A549 (cell line): ENCODE measurements around the gene PRKD1. TPM values are rescaled to one million over a fixed set of nuclear protein-coding genes. Genes with fewer than 3 reads are reported as not detected.

Experiments
- ATAC-seq, 2 experiments: fragments of 200-7000 bp in 1 of 2; fragments of >200 bp in 1 of 2; cut with Nextera tagmentation in 1 of 2; cut with Tn5 transposase in 1 of 2; 3 replicates each; pipeline versions ENCODE4 v1.8.0 to v1.9.1; 2018 to 2020; ENCODE audit warnings: mild to moderate bottlenecking in 1 of 2, moderate library complexity in 1 of 2
- CTCF ChIA-PET: fragments of 300-600 bp; sonication (Branson Sonifier 250); formaldehyde crosslinking; extraction: SDS; loops from one replicate; lab custom pipeline; 2021; ENCODE audit warnings: antibody characterized with exemption, inconsistent platforms; lab: Yijun Ruan, JAX
- POLR2A ChIA-PET: fragments of 350-600 bp; formaldehyde crosslinking; extraction: SDS; loops from one replicate; lab custom pipeline; 2021; ENCODE audit warnings: antibody characterized with exemption, inconsistent platforms; lab: Yijun Ruan, JAX
- DNase-seq, 2 experiments: peaks; one replicate each; pipeline versions ENCODE4 v3.0.0 to v3.0.0-alpha.2; 2011 to 2016; ENCODE audit warnings: low read depth in 1 of 2, low spot score in 1 of 2
- FAIRE-seq: peaks from 2 replicates; lab custom pipeline; 2011; peaks lifted over from hg19 to GRCh38; lab: Jason Lieb, UNC
- H3K27ac ChIP-seq, 2 experiments: fragments of >200 bp; sonication (Bioruptor Twin); formaldehyde crosslinking; 3 replicates each; pipeline ENCODE4 v1.5.1; 2016 to 2017
- H3K4me1 ChIP-seq: fragments of >200 bp; sonication (Bioruptor Twin); formaldehyde crosslinking; 3 replicates; pipeline ENCODE4 v1.6.1; 2016
- H3K4me2 ChIP-seq: fragments of >200 bp; sonication (Bioruptor Twin); formaldehyde crosslinking; 3 replicates; pipeline ENCODE4 v1.6.1; 2016
- H3K4me3 ChIP-seq: fragments of >200 bp; sonication (Bioruptor Twin); formaldehyde crosslinking; 3 replicates; pipeline ENCODE4 v1.5.1; 2016
- H3K9me3 ChIP-seq: fragments of >200 bp; sonication (Bioruptor Twin); formaldehyde crosslinking; 3 replicates; pipeline ENCODE4 v1.6.1; 2016
- CBX2 ChIP-seq: fragments of 200-600 bp; sonication (generic); IDR thresholded peaks from 2 replicates; pipeline ENCODE4 v1.6.1; 2016; ENCODE audit warnings: low read depth, mild to moderate bottlenecking, borderline replicate concordance
- CBX8 ChIP-seq: fragments of 200-600 bp; sonication (generic); IDR thresholded peaks from 2 replicates; pipeline ENCODE4 v1.6.1; 2016
- CEBPB ChIP-seq, 2 experiments: fragments of >200 bp in 1 of 2; sonication (Bioruptor Twin) in 1 of 2; formaldehyde crosslinking in 1 of 2; IDR thresholded peaks; 2 replicates each; pipeline ENCODE4 v1.6.1; 2012 to 2016
- CHD2 ChIP-seq: fragments of 150-350 bp; IDR thresholded peaks from 2 replicates; pipeline ENCODE4 v1.6.1; 2014; ENCODE audit warnings: low read length; ENCODE audit not compliant: partially characterized antibody
- EHMT2 ChIP-seq: fragments of 200-600 bp; sonication (generic); IDR thresholded peaks from 2 replicates; pipeline ENCODE4 v1.6.1; 2016; ENCODE audit warnings: antibody characterized with exemption, low read depth, mild to moderate bottlenecking, moderate library complexity
- FOSL2 ChIP-seq, 2 experiments: fragments of 450-650 bp in 1 of 2; fragments of >200 bp in 1 of 2; sonication (Bioruptor Twin) in 1 of 2; formaldehyde crosslinking; IDR thresholded peaks; 2 replicates each; pipeline versions ENCODE4 v1.5.0 to v1.6.1; 2016 to 2020; ENCODE audit warnings: mild to moderate bottlenecking in 1 of 2, moderate library complexity in 1 of 2
- FOXS1 ChIP-seq: fragments of 250-450 bp; sonication (Bioruptor Pico); IDR thresholded peaks from 2 replicates; pipeline ENCODE4 v1.5.0; 2020; ENCODE audit warnings: mild to moderate bottlenecking, moderate library complexity
- GATA3 ChIP-seq: IDR thresholded peaks from 2 replicates; pipeline ENCODE4 v1.6.1; 2012; ENCODE audit warnings: borderline replicate concordance
- HEYL ChIP-seq: fragments of 250-450 bp; sonication (Bioruptor Pico); IDR thresholded peaks from 2 replicates; pipeline ENCODE4 v1.8.0; 2021; ENCODE audit warnings: mild to moderate bottlenecking, moderate library complexity
- HOXA7 ChIP-seq: fragments of 250-450 bp; sonication (Bioruptor Pico); IDR thresholded peaks from 2 replicates; pipeline ENCODE4 v1.5.0; 2020; ENCODE audit warnings: mild to moderate bottlenecking, moderate library complexity
- HOXB13 ChIP-seq: fragments of 250-450 bp; sonication (Bioruptor Pico); IDR thresholded peaks from 2 replicates; pipeline ENCODE4 v1.5.0; 2020; ENCODE audit warnings: low read depth, mild to moderate bottlenecking, moderate library complexity
- HOXB5 ChIP-seq: fragments of 250-450 bp; sonication (Bioruptor Pico); IDR thresholded peaks from 2 replicates; pipeline ENCODE4 v1.5.0; 2020; ENCODE audit warnings: mild to moderate bottlenecking, moderate library complexity
- JUN ChIP-seq, 2 experiments: fragments of >200 bp; sonication (Bioruptor Twin); formaldehyde crosslinking; IDR thresholded peaks; 2 replicates in 1 of 2; 3 replicates in 1 of 2; pipeline ENCODE4 v1.6.1; 2016 to 2017
- JUNB ChIP-seq: fragments of >200 bp; sonication (Bioruptor Twin); formaldehyde crosslinking; IDR thresholded peaks from 2 replicates; pipeline ENCODE4 v1.6.1; 2016
- KDM5A ChIP-seq: fragments of 200-600 bp; sonication (generic); IDR thresholded peaks from 2 replicates; pipeline ENCODE4 v1.6.1; 2016; ENCODE audit warnings: antibody characterized with exemption, mild to moderate bottlenecking
- MAZ ChIP-seq: fragments of 150-350 bp; IDR thresholded peaks from 2 replicates; pipeline ENCODE4 v1.6.1; 2014; ENCODE audit warnings: antibody characterized with exemption, low read depth, low read length, borderline replicate concordance
- MYC ChIP-seq: IDR thresholded peaks from 2 replicates; pipeline ENCODE4 v1.6.1; 2012; ENCODE audit warnings: mild to moderate bottlenecking, inconsistent platforms, low read length, improper control_type of control experiment, borderline replicate concordance
- NFE2L2 ChIP-seq: fragments of 150-350 bp; conservative IDR thresholded peaks from 2 replicates; pipeline ENCODE4 v1.6.1; 2014; ENCODE audit warnings: low read length
- NR3C1 ChIP-seq: fragments of >200 bp; sonication (Bioruptor Twin); formaldehyde crosslinking; IDR thresholded peaks from 3 replicates; pipeline ENCODE4 v1.6.1; 2017
- POLR2A ChIP-seq: IDR thresholded peaks from 2 replicates; pipeline ENCODE4 v1.6.1; 2012; ENCODE audit warnings: mild to moderate bottlenecking, low read length
- POLR2AphosphoS2 ChIP-seq: conservative IDR thresholded peaks from 2 replicates; pipeline ENCODE4 v1.6.1; 2012; ENCODE audit warnings: low read length, improper control_type of control experiment, inconsistent platforms
- RARB ChIP-seq: fragments of 250-450 bp; sonication (Bioruptor Pico); IDR thresholded peaks from 2 replicates; pipeline ENCODE4 v1.8.0; 2021; ENCODE audit warnings: mild to moderate bottlenecking, moderate library complexity
- RFX5 ChIP-seq: fragments of 450-650 bp; IDR thresholded peaks from 2 replicates; pipeline ENCODE4 v1.7.1; 2014; ENCODE audit warnings: antibody characterized with exemption, mild to moderate bottlenecking, moderate library complexity
- SREBF2 ChIP-seq: fragments of 450-650 bp; IDR thresholded peaks from 2 replicates; pipeline ENCODE4 v1.6.1; 2014; ENCODE audit warnings: mild to moderate bottlenecking, moderate library complexity
- TFCP2L1 ChIP-seq: fragments of 250-450 bp; sonication (Bioruptor Pico); IDR thresholded peaks from 2 replicates; pipeline ENCODE4 v1.5.0; 2021; ENCODE audit warnings: mild to moderate bottlenecking
- ZC3H11A ChIP-seq: fragments of 450-650 bp; IDR thresholded peaks from 2 replicates; pipeline ENCODE4 v1.6.1; 2014; ENCODE audit warnings: antibody characterized with exemption, mild to moderate bottlenecking
- WGBS: methylation state at CpG from one replicate; pipeline ENCODE4 v1.1.6; 2017; ENCODE audit errors: missing lambda C conversion rate; 5-methylcytosine and 5-hydroxymethylcytosine counted together
- polyA plus RNA-seq, 4 experiments: library from polyadenylated mRNA; depleted of rRNA in 3 of 4; stranded (reverse); fragments of >200 nt; fragmentation: RNase III in 1 of 4; extraction: RNeasy Plus Mini Kit Qiagen cat#74134 plus additional on column Dnase treatment in 1 of 4; gene quantifications; 2 replicates in 3 of 4; 3 replicates in 1 of 4; pipeline ENCODE4 v1.2.3, GENCODE V29; 2011 to 2017
- TF ChIP-seq, protein P1 (sequence below): fragments of >200 bp; sonication (Bioruptor Twin); formaldehyde crosslinking; IDR thresholded peaks from 3 replicates; pipeline ENCODE4 v1.6.1; 2016
- TF ChIP-seq, protein P2 (sequence below): IDR thresholded peaks from 2 replicates; pipeline ENCODE4 v1.6.1; 2012; ENCODE audit warnings: low read depth, borderline replicate concordance

PRKD1 gene
- polyA plus RNA-seq, 2 of the 4 experiments (the other 2 are of a cell fraction): 3.0 to 7.8 TPM

DNA sequence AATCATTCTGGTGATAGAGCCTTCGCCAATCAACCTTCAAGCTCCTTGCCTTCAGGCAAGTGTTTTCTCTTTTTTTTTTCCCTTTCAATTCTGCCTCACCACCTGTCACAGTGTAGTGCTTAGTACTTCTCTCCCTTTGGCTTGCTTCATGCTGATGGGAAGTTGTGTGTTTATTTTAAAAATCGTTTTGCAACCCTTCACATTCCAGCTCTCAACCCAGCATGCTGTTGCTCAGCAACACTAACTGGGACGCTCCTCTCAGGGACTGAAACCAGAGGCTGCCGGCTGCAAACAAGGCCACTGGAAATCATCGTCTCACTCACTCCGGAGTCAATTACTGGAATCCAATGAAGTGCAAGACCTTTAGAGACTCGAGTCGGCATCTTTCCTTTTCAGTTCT is 342.7 kb downstream of the PRKD1 start:
- 10% methylated on average over 8 of the region's 8 CpGs for WGBS
- Histone ChIP-seq H3K9me3 (no peaks in the 10 kb centered on the region), H3K4me3 (no peak overlapping the region), H3K27ac (no peak overlapping the region), H3K4me1 (peaks cover 14% of the 10 kb centered on the region; the same call in 1 of the 3 replicates), H3K4me2 (peak overlapping the region; percentile 42)
- ChIA-PET POLR2A (no interaction called here), CTCF (no interaction called here)
- DNase-seq: peak in 1 of 2 experiments; percentile 38
- peak; percentile 65 to 71; a peak in 5 of 6 replicates for ATAC-seq
- peak in 1 of 2 experiments; percentile 24; a peak in 1 of 4 replicates for TF ChIP-seq CEBPB (IDR thresholded peaks at IDR 0.05)
- TF ChIP-seq FOXS1: no peak
- FAIRE-seq: no peak

DNA sequence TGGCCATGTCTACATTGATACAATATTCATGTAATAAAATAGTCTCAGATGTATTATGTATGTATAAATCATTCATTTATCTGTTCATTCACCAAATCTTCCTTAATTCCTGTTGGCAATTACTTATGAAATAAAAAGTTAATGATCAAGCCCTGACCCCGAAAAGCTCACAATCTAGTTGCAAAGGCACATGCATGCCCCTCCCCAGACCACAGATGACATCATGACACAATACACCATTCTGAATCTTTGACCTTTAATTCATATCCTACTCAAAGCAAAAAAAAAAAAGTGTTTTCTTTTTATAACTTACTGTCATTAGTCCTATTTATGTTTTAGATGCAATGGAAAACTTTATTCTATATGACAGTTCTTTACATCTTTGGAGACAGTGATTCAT is 346.9 kb downstream of the PRKD1 start:
- ChIA-PET CTCF (no interaction called here), POLR2A (no interaction called here)
- no peak for DNase-seq
- no peak for ATAC-seq
- 33% methylated on average over 1 of the region's 1 CpG for WGBS
- TF ChIP-seq, protein P1, sequence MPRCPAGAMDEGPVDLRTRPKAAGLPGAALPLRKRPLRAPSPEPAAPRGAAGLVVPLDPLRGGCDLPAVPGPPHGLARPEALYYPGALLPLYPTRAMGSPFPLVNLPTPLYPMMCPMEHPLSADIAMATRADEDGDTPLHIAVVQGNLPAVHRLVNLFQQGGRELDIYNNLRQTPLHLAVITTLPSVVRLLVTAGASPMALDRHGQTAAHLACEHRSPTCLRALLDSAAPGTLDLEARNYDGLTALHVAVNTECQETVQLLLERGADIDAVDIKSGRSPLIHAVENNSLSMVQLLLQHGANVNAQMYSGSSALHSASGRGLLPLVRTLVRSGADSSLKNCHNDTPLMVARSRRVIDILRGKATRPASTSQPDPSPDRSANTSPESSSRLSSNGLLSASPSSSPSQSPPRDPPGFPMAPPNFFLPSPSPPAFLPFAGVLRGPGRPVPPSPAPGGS: no peak
- TF ChIP-seq FOSL2 (IDR thresholded peaks at IDR 0.05) (no peak), FOSL2 (CRISPR knock-in tag; IDR thresholded peaks at IDR 0.05) (no peak), TFCP2L1 (CRISPR knock-in tag) (no peak), POLR2AphosphoS2 (no peak), FOXS1 (no peak), CBX2 (no peak), HEYL (CRISPR knock-in tag) (no peak), RFX5 (no peak), HOXB13 (no peak), CBX8 (no peak), JUN (IDR thresholded peaks at IDR 0.05) (no peak), POLR2A (no peak), SREBF2 (no peak), HOXA7 (CRISPR knock-in tag) (no peak), EHMT2 (no peak), MAZ (no peak), GATA3 (no peak), ZC3H11A (no peak), CEBPB (IDR thresholded peaks at IDR 0.05) (no peak)
- TF ChIP-seq, protein P2, sequence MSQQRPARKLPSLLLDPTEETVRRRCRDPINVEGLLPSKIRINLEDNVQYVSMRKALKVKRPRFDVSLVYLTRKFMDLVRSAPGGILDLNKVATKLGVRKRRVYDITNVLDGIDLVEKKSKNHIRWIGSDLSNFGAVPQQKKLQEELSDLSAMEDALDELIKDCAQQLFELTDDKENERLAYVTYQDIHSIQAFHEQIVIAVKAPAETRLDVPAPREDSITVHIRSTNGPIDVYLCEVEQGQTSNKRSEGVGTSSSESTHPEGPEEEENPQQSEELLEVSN: no peak
- Histone ChIP-seq H3K4me2 (no peak overlapping the region), H3K27ac (no peak overlapping the region), H3K4me3 (no peak overlapping the region), H3K4me1 (peaks cover 10% of the 10 kb centered on the region; the same call in 1 of the 3 replicates), H3K9me3 (no peaks in the 10 kb centered on the region)
- FAIRE-seq: no peak

DNA sequence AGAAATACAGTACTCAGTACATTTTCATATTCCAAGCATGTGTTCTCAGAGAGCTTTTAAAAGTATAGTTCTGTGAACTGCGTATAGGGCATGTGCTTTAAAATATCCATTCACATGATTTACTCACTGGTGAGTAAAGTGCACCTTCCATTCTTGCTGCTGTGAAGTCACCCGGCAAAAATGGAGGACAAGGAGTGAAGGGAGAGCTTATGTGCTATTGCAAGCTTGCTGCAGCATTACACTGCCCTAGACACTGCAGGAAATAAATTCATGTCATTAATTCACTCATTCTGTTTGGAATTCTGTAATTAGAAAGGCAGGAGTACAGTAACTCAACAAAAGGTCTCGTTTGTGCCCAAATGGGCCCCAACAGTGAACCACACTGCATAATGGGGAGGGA is 347.8 kb downstream of the PRKD1 start:
- CTCF ChIA-PET: no interaction called here
- POLR2A ChIA-PET: no interaction called here
- Histone ChIP-seq H3K4me1 (peaks cover under 1% of the 10 kb centered on the region; the same call in 1 of the 3 replicates), H3K4me3 (no peak overlapping the region), H3K27ac (no peak overlapping the region), H3K4me2 (no peak overlapping the region), H3K9me3 (no peaks in the 10 kb centered on the region)
- no peak for DNase-seq
- ATAC-seq: no peak
- no peak for TF ChIP-seq KDM5A
- no peak for TF ChIP-seq MAZ
- no peak for TF ChIP-seq HOXB5 (CRISPR knock-in tag)
- no peak for TF ChIP-seq NFE2L2
- no peak for TF ChIP-seq JUNB
- no peak for TF ChIP-seq SREBF2
- no peak for TF ChIP-seq FOSL2 (IDR thresholded peaks at IDR 0.05)
- TF ChIP-seq FOSL2 (CRISPR knock-in tag; IDR thresholded peaks at IDR 0.05): no peak
- TF ChIP-seq CHD2: no peak
- TF ChIP-seq MYC: no peak
- TF ChIP-seq RARB (CRISPR knock-in tag): no peak
- TF ChIP-seq HOXB13: no peak
- no peak for TF ChIP-seq NR3C1
- WGBS: 38% methylated on average over 3 of the region's 3 CpGs
- FAIRE-seq: no peak
